GM19468 (cell line): Measurements from ENCODE around the gene MAD1L1.
"Not testable (repeated sequence)": the region's sequence is repeated elsewhere in the genome, so short reads cannot be mapped to it uniquely, and the experiment has no call there.

Experiments used
- ATAC-seq: cut with Tn5 transposase; IDR thresholded peaks from one replicate; pipeline ENCODE4 v1.9.1; 2021; ENCODE audit warnings: mild to moderate bottlenecking, moderate library complexity, moderate number of reproducible peaks; ENCODE audit not compliant: unreplicated experiment; ENCODE audit errors: extremely low read depth

Gene MAD1L1

GRCh38 chr7:1972744-1973143, 260.0 kb downstream of the MAD1L1 start:
- ATAC-seq = no peak

GRCh38 chr7:1971946-1972654, 260.6 kb downstream of the MAD1L1 start:
- ATAC-seq = no peak

GRCh38 chr7:1970895-1971294, 261.9 kb downstream of the MAD1L1 start:
- ATAC-seq = no peak

- not testable (repeated sequence) for ATAC-seq
These were observed 262.5 kb downstream of the MAD1L1 start for GRCh38 chr7:1970285-1970660.

GRCh38 chr7:1969459-1970284, 263.1 kb downstream of the MAD1L1 start:
- ATAC-seq = no peak

- no peak for ATAC-seq
These were observed 264.2 kb downstream of the MAD1L1 start for GRCh38 chr7:1968397-1969111.

- ATAC-seq = no peak
These were observed 265.0 kb downstream of the MAD1L1 start for GRCh38 chr7:1967512-1968396.

GRCh38 chr7:1966631-1967200, 266.0 kb downstream of the MAD1L1 start:
- ATAC-seq = no peak

GRCh38 chr7:1965579-1966294, 267.0 kb downstream of the MAD1L1 start:
- ATAC-seq = no peak

- no peak for ATAC-seq
These were observed 267.7 kb downstream of the MAD1L1 start for GRCh38 chr7:1964913-1965578.

- ATAC-seq = no peak
These were observed 268.4 kb downstream of the MAD1L1 start for GRCh38 chr7:1964211-1964912.

GRCh38 chr7:1963575-1963974, 269.2 kb downstream of the MAD1L1 start:
- no peak for ATAC-seq

- ATAC-seq = no peak
These were observed 271.0 kb downstream of the MAD1L1 start for GRCh38 chr7:1961701-1962276.

- no peak for ATAC-seq
These were observed 273.4 kb downstream of the MAD1L1 start for GRCh38 chr7:1959305-1959704.

GRCh38 chr7:1957471-1958225, 275.1 kb downstream of the MAD1L1 start:
- no peak for ATAC-seq

GRCh38 chr7:1956611-1957470, 275.9 kb downstream of the MAD1L1 start:
- no peak for ATAC-seq
